ENCODE data around the gene SLC39A12.
"Not testable (repeated sequence)": the region's sequence is repeated elsewhere in the genome, so short reads cannot be mapped to it uniquely, and the experiment has no call there.

The SLC39A12 gene

GRCh38 chr10:17951868-17952371 lies at the start of gene SLC39A12:
Gene SLC39A12 (plus strand): TSS chr10:17951918. CDS start chr10:17953277, 1,359 bp downstream.
- H3K27me3 Mint-ChIP-seq, result no peaks in the 10 kb centered on the region
- DNase-seq, result no peak
- H3K4me3 Mint-ChIP-seq, result no peak within 1 kb of the TSS
- peaks cover 0 to 7% of the 10 kb centered on the region in 2 donors for H3K9me3 Mint-ChIP-seq
- no peaks in the 10 kb centered on the region for H3K4me1 Mint-ChIP-seq
- no peak for ATAC-seq
- H3K27ac Mint-ChIP-seq, result peak within 1 kb of the TSS in 1 of 2 donors; percentile 90

- no peak overlapping the region for H3K4me3 Mint-ChIP-seq
Measured at GRCh38 chr10:17904564-17904963, 47.2 kb upstream of the SLC39A12 start.

DNA sequence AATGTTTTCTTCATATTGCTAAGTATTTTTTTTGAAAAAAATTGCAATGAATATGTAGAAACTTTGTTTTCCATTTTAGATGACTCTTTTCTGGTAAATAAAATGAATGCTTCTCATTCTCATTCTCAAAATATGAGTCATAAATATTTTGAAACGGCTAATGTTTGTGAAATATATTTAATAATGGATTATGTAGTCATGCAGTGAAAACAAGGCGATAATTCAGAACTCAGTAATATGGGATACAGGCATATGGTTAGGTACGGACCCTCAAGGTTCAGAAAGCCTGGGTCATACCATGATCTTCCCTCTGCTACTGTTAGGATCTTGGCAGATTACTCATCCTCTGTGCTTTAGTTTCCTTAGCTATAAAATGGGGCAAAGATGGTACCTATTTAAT lies 46.2 kb upstream of the SLC39A12 start:
- no peak for DNase-seq
- no peaks in the 10 kb centered on the region for H3K4me1 Mint-ChIP-seq
- no peak overlapping the region for H3K27ac Mint-ChIP-seq
- no peaks in the 10 kb centered on the region for H3K9me3 Mint-ChIP-seq
- no peak overlapping the region for H3K4me3 Mint-ChIP-seq
- no peaks in the 10 kb centered on the region for H3K27me3 Mint-ChIP-seq
- no peak for ATAC-seq

More at GRCh38 chr10:17904564-17904963, 47.2 kb upstream of the SLC39A12 start:
- no peaks in the 10 kb centered on the region for H3K27me3 Mint-ChIP-seq
- no peaks in the 10 kb centered on the region for H3K9me3 Mint-ChIP-seq
- ATAC-seq, result no peak
- H3K4me1 Mint-ChIP-seq, result no peaks in the 10 kb centered on the region
- no peak overlapping the region for H3K27ac Mint-ChIP-seq
- DNase-seq, result no peak

- Mint-ChIP-seq H3K4me3 (no peak overlapping the region), H3K27ac (no peak overlapping the region), H3K4me1 (no peaks in the 10 kb centered on the region), H3K9me3 (no peaks in the 10 kb centered on the region), H3K27me3 (no peaks in the 10 kb centered on the region)
- DNase-seq (no peak), ATAC-seq (no peak)
Measured at GRCh38 chr10:17906002-17906401, 45.7 kb upstream of the SLC39A12 start.

- H3K27ac Mint-ChIP-seq, result no peak overlapping the region
- no peaks in the 10 kb centered on the region for H3K9me3 Mint-ChIP-seq
- H3K4me3 Mint-ChIP-seq, result no peak overlapping the region
- DNase-seq (no peak), ATAC-seq (no peak)
- H3K27me3 Mint-ChIP-seq, result no peaks in the 10 kb centered on the region
- H3K4me1 Mint-ChIP-seq, result no peaks in the 10 kb centered on the region
Measured at GRCh38 chr10:17907641-17908040, 44.1 kb upstream of the SLC39A12 start.

GRCh38 chr10:17910125-17910789 lies 41.5 kb upstream of the SLC39A12 start:
- Mint-ChIP-seq H3K4me3 (no peak overlapping the region), H3K4me1 (no peaks in the 10 kb centered on the region), H3K9me3 (no peaks in the 10 kb centered on the region), H3K27ac (no peak overlapping the region), H3K27me3 (no peaks in the 10 kb centered on the region)
- no peak for DNase-seq
- no peak for ATAC-seq

- H3K27me3 Mint-ChIP-seq, result no peaks in the 10 kb centered on the region
- no peaks in the 10 kb centered on the region for H3K9me3 Mint-ChIP-seq
- no peaks in the 10 kb centered on the region for H3K4me1 Mint-ChIP-seq
- H3K4me3 Mint-ChIP-seq, result no peak overlapping the region
- no peak overlapping the region for H3K27ac Mint-ChIP-seq
- DNase-seq (no peak), ATAC-seq (no peak)
Measured at GRCh38 chr10:17912754-17913153, 39.0 kb upstream of the SLC39A12 start.

DNA sequence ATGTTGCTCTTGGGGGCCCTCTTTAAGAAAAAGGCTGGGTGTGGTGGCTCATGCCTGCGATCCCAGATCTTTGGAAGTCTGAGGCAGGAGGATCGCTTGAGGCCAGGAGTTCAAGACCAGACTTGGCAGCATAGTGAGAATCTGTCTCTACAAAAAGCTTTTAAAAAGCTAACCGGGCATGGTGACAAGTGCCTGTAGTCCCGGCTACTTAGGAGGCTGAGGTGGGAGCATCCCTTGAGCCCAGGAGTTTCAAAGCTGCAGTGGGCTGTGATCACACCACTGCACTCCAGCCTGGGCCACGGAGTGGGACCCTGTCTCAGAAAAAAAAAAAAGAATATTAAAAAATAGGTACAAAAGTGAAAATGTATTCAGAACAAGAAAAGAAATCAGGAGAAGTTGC lies 38.1 kb upstream of the SLC39A12 start:
- Mint-ChIP-seq H3K27me3 (no peaks in the 10 kb centered on the region), H3K27ac (no peak overlapping the region), H3K9me3 (no peaks in the 10 kb centered on the region), H3K4me1 (no peaks in the 10 kb centered on the region), H3K4me3 (no peak overlapping the region)
- DNase-seq (no peak), ATAC-seq (no peak)

- no peaks in the 10 kb centered on the region for H3K4me1 Mint-ChIP-seq
- no peaks in the 10 kb centered on the region for H3K9me3 Mint-ChIP-seq
- ATAC-seq (peak; percentile 59), DNase-seq (no peak)
- H3K27me3 Mint-ChIP-seq, result no peaks in the 10 kb centered on the region
- H3K4me3 Mint-ChIP-seq, result no peak overlapping the region
- no peak overlapping the region for H3K27ac Mint-ChIP-seq
Measured at GRCh38 chr10:17914169-17915045, 37.3 kb upstream of the SLC39A12 start.

- H3K4me1 Mint-ChIP-seq, result no peaks in the 10 kb centered on the region
- peaks cover 4% of the 10 kb centered on the region for H3K27me3 Mint-ChIP-seq
- H3K27ac Mint-ChIP-seq, result no peak overlapping the region
- ATAC-seq (no peak), DNase-seq (no peak)
- H3K4me3 Mint-ChIP-seq, result no peak overlapping the region
- peaks cover 0 to 6% of the 10 kb centered on the region in 2 donors for H3K9me3 Mint-ChIP-seq
Measured at GRCh38 chr10:17915181-17915580, 36.5 kb upstream of the SLC39A12 start.

GRCh38 chr10:17918187-17918903 lies 33.4 kb upstream of the SLC39A12 start:
- no peaks in the 10 kb centered on the region for H3K4me1 Mint-ChIP-seq
- H3K27me3 Mint-ChIP-seq, result peaks cover 8% of the 10 kb centered on the region
- ATAC-seq, result no peak
- peaks cover 0 to 12% of the 10 kb centered on the region in 2 donors for H3K9me3 Mint-ChIP-seq
- no peak overlapping the region for H3K4me3 Mint-ChIP-seq
- H3K27ac Mint-ChIP-seq, result no peak overlapping the region
- DNase-seq, result no peak

GRCh38 chr10:17921378-17921777 lies 30.3 kb upstream of the SLC39A12 start:
- H3K27me3 Mint-ChIP-seq, result peaks cover 8% of the 10 kb centered on the region
- H3K27ac Mint-ChIP-seq, result no peak overlapping the region
- no peak overlapping the region for H3K4me3 Mint-ChIP-seq
- H3K4me1 Mint-ChIP-seq, result no peaks in the 10 kb centered on the region
- no peak for DNase-seq
- H3K9me3 Mint-ChIP-seq, result peaks cover 0 to 13% of the 10 kb centered on the region in 2 donors
- no peak for ATAC-seq

- no peaks in the 10 kb centered on the region for H3K4me1 Mint-ChIP-seq
- H3K4me3 Mint-ChIP-seq, result no peak overlapping the region
- no peak for DNase-seq
- no peak for ATAC-seq
- H3K27me3 Mint-ChIP-seq, result peaks cover 8% of the 10 kb centered on the region
- no peak overlapping the region for H3K27ac Mint-ChIP-seq
- peaks cover 0 to 19% of the 10 kb centered on the region in 2 donors for H3K9me3 Mint-ChIP-seq
Measured at GRCh38 chr10:17923728-17924127, 28.0 kb upstream of the SLC39A12 start.

- H3K9me3 Mint-ChIP-seq, result no peaks in the 10 kb centered on the region
- ATAC-seq, result no peak
Measured at GRCh38 chr10:17943033-17943745, 8.5 kb upstream of the SLC39A12 start.

GRCh38 chr10:17950269-17950668 lies 1.4 kb upstream of the SLC39A12 start:
- not testable (repeated sequence) for DNase-seq, H3K27me3 Mint-ChIP-seq, H3K4me1 Mint-ChIP-seq, ATAC-seq, H3K4me3 Mint-ChIP-seq, H3K9me3 Mint-ChIP-seq, H3K27ac Mint-ChIP-seq

More at GRCh38 chr10:17943033-17943745, 8.5 kb upstream of the SLC39A12 start:
- no peak overlapping the region for H3K27ac Mint-ChIP-seq
- no peaks in the 10 kb centered on the region for H3K4me1 Mint-ChIP-seq
- no peak overlapping the region for H3K4me3 Mint-ChIP-seq
- H3K27me3 Mint-ChIP-seq, result no peaks in the 10 kb centered on the region
- no peak for DNase-seq

Measured in stimulated activated naive CD8-positive, alpha-beta T cell treated with anti-CD3 and anti-CD28 coated beads, Interleukin-15, amount 100 ng/mL, for 72 hours (primary cell).